Breast epithelium (tissue), 3 donors: ENCODE measurements around the gene UBXN7.

Source experiments
- CTCF ChIP-seq, 3 donors: fragments of 450-650 bp; IDR thresholded peaks; one replicate each; pipeline ENCODE4 v1.5.1; 2016 to 2017; ENCODE audit warnings: antibody characterized with exemption in 3 of 3, mild to moderate bottlenecking in 3 of 3, moderate library complexity in 3 of 3
- POLR2AphosphoS5 ChIP-seq, 3 donors: sonication (generic); formaldehyde crosslinking; IDR thresholded peaks; one replicate each; pipeline ENCODE4 v1.6.1; 2017; ENCODE audit warnings: antibody characterized with exemption in 3 of 3

- no peak for TF ChIP-seq CTCF (IDR thresholded peaks at IDR 0.05)
- no peak for TF ChIP-seq POLR2AphosphoS5 (IDR thresholded peaks at IDR 0.05)
Observed at GRCh38 chr3:196418601-196419000, 13.6 kb downstream of the UBXN7 start.
